Measurements from ENCODE around the gene TCN1. TPM values are rescaled to one million over a fixed set of nuclear protein-coding genes. Genes with fewer than 3 reads are reported as not detected.

The TCN1 gene
- total and polyA plus RNA-seq, 9 of the 15 experiments (the other 6 are each of a cell fraction or from before 2014, with no cell fraction given), result 0.63 to 25.9 (median 8.0) TPM

GRCh38 chr11:59857439-59858434 is 8.6 kb downstream of the TCN1 start (continued):
- TF ChIP-seq FOXA3 (CRISPR knock-in tag; conservative IDR thresholded peaks at IDR 0.05 in 1 of 2, IDR thresholded peaks at IDR 0.05 in 1 of 2), result peak; percentile 80 to 95; a peak in 3 of 4 replicates
- no peak for TF ChIP-seq U2AF1 (optimal IDR thresholded peaks at IDR 0.05; ENCODE audit: low read depth, low read length)
- TF ChIP-seq CCNT2 (IDR thresholded peaks at IDR 0.05; ENCODE audit: borderline replicate concordance, extremely low read depth, insufficient read length, low read depth, low read length), result peak; percentile 31
- TF ChIP-seq KDM5B (IDR thresholded peaks at IDR 0.05; ENCODE audit: insufficient replicate concordance, low read depth, low read length), result no peak
- 0 out of 2 replicates have a peak, but pooled peaks have one; percentile 16 for TF ChIP-seq MTA1 (IDR thresholded peaks at IDR 0.05; ENCODE audit: borderline replicate concordance)
- peak; percentile 87 for TF ChIP-seq CBFA2T3 (IDR thresholded peaks at IDR 0.05)
- TF ChIP-seq MAFF (IDR thresholded peaks at IDR 0.05; ENCODE audit: low read length), result peak; percentile 9; the same call in 1 of the 2 replicates
- peak; percentile 35; the same call in 1 of the 2 replicates for TF ChIP-seq MEF2D (tag; conservative IDR thresholded peaks at IDR 0.05; ENCODE audit: low read depth)
- no peak for TF ChIP-seq CHD2 (IDR thresholded peaks at IDR 0.05; ENCODE audit: low read depth, low read length)
- no peak for TF ChIP-seq NR4A1 (CRISPR knock-in tag; IDR thresholded peaks at IDR 0.05)
- TF ChIP-seq NR4A1 (tag; IDR thresholded peaks at IDR 0.05), result peak; percentile 65; the same call in 1 of the 2 replicates
- TF ChIP-seq FOXO4 (CRISPR knock-in tag; IDR thresholded peaks at IDR 0.05), result no peak
- TF ChIP-seq NEUROD1 (IDR thresholded peaks at IDR 0.05; ENCODE audit: borderline replicate concordance, low read depth, low read length, partially characterized antibody), result peak; percentile 42
- TF ChIP-seq NFIC (IDR thresholded peaks at IDR 0.05), result peak; percentile 45; the same call in 1 of the 2 replicates
- TF ChIP-seq ZC3H4 (CRISPR knock-in tag; IDR thresholded peaks at IDR 0.05; ENCODE audit: borderline replicate concordance), result no peak
- no peak for TF ChIP-seq ATF1 (CRISPR knock-in tag; IDR thresholded peaks at IDR 0.05)
- TF ChIP-seq ATF1 (tag; IDR thresholded peaks at IDR 0.05), result peak; percentile 69
- no peak for TF ChIP-seq ZNF407 (IDR thresholded peaks at IDR 0.05; ENCODE audit: low read depth)

Data from K562 (cell line).